K562 (cell line): ENCODE data around the gene FMC1. TPM values are rescaled to one million over a fixed set of nuclear protein-coding genes. Genes with fewer than 3 reads are reported as not detected.

Experiments used
- ATAC-seq: fragments of 200-7000 bp; cut with Tn5 transposase; 3 replicates; pipeline ENCODE4 v1.9.1; 2020; ENCODE audit warnings: moderate library complexity
- BruUV-seq: library from RNA; stranded (reverse); fragments of 400-500 nt; replicated peaks from 2 replicates; lab custom pipeline; 2021; lab: Mats Ljungman, UMichigan
- CTCF ChIA-PET: fragments of 300-600 bp; formaldehyde crosslinking; extraction: SDS; loops from one replicate; lab custom pipeline; 2021; ENCODE audit warnings: low intra/inter-chr PET ratio; lab: Yijun Ruan, JAX
- POLR2A ChIA-PET: fragments of 300-600, 350-650 bp; sonication (Branson Sonifier 250); formaldehyde crosslinking; extraction: SDS; loops from one replicate; lab custom pipeline; 2021; ENCODE audit warnings: antibody characterized with exemption, inconsistent platforms; lab: Yijun Ruan, JAX
- DNase-seq, 4 experiments: peaks; one replicate each; pipeline versions ENCODE4 v3.0.0 to v3.0.0-alpha.2; 2011 to 2018; ENCODE audit warnings: low spot score in 3 of 4, mixed read lengths in 3 of 4; ENCODE audit errors: extremely low read depth in 1 of 4
- FAIRE-seq: peaks from 2 replicates; lab custom pipeline; 2011; peaks lifted over from hg19 to GRCh38; lab: Jason Lieb, UNC
- H2AFZ ChIP-seq: 2 replicates; pipeline ENCODE4 v1.6.0; 2011; ENCODE audit warnings: low read depth, low read length, control low read depth, inconsistent platforms
- H3K27ac ChIP-seq: fragments of 200-600 bp; 3 replicates; pipeline ENCODE4 v1.8.0; 2011; ENCODE audit warnings: low read depth, mild to moderate bottlenecking, control low read depth, inconsistent platforms, low read length, moderate library complexity, mixed read lengths; ENCODE audit errors: extremely low read depth
- H3K27me3 ChIP-seq, 2 experiments: fragments of 300-600 bp in 1 of 2; 2 replicates in 1 of 2; 3 replicates in 1 of 2; pipeline versions ENCODE4 v1.6.0 to v1.8.0; 2011; ENCODE audit warnings: inconsistent platforms in 2 of 2, low read length in 2 of 2, mild to moderate bottlenecking in 1 of 2, mixed read lengths in 1 of 2, moderate library complexity in 1 of 2; ENCODE audit not compliant: control insufficient read depth in 2 of 2, insufficient read depth in 2 of 2
- H3K36me3 ChIP-seq: fragments of 300-600 bp; 3 replicates; pipeline ENCODE4 v1.8.0; 2011; ENCODE audit warnings: mild to moderate bottlenecking, low read length, inconsistent platforms; ENCODE audit not compliant: control insufficient read depth, insufficient read depth
- H3K4me1 ChIP-seq, 2 experiments: fragments of 200-600 bp in 1 of 2; replicated peaks in 1 of 2; 2 replicates in 1 of 2; 3 replicates in 1 of 2; pipeline versions ENCODE4 v1.5.1 to v1.8.0; 2011; ENCODE audit warnings: inconsistent platforms in 2 of 2, low read length in 2 of 2, mild to moderate bottlenecking in 1 of 2, mixed read lengths in 1 of 2, moderate library complexity in 1 of 2; ENCODE audit not compliant: control insufficient read depth in 2 of 2, insufficient read depth in 2 of 2
- H3K4me2 ChIP-seq: 2 replicates; pipeline ENCODE4 v1.6.1; 2011; ENCODE audit warnings: low read length, control low read depth, inconsistent platforms, mixed read lengths; ENCODE audit not compliant: insufficient read depth
- H3K4me3 ChIP-seq: fragments of 200-600 bp; sonication (generic), shearing (Covaris generic); 2 replicates; pipeline ENCODE4 v1.5.1; 2016; ENCODE audit warnings: control low read depth, inconsistent platforms
- H3K79me2 ChIP-seq: fragments of 200-600 bp; 3 replicates; pipeline ENCODE4 v1.8.0; 2011; ENCODE audit warnings: low read length, inconsistent platforms; ENCODE audit not compliant: control insufficient read depth, insufficient read depth
- H3K9ac ChIP-seq, 2 experiments: 2 replicates each; pipeline versions ENCODE4 v1.6.0 to v1.6.1; 2011; ENCODE audit warnings: low read depth in 2 of 2, low read length in 2 of 2, control low read depth in 1 of 2, inconsistent platforms in 1 of 2, mild to moderate bottlenecking in 1 of 2, mixed read lengths in 1 of 2; ENCODE audit not compliant: insufficient read depth in 1 of 2
- H3K9me1 ChIP-seq: one replicate; pipeline ENCODE4 v1.6.0; 2011; ENCODE audit warnings: inconsistent platforms, mild to moderate bottlenecking, low read length, moderate library complexity; ENCODE audit not compliant: control insufficient read depth, insufficient read depth
- H3K9me3 ChIP-seq: replicated peaks from 2 replicates; pipeline ENCODE4 v1.5.1; 2011; ENCODE audit warnings: low read depth, low read length, inconsistent platforms; ENCODE audit not compliant: control insufficient read depth, insufficient read depth
- H4K20me1 ChIP-seq: replicated peaks from 2 replicates; pipeline ENCODE4 v1.6.1; 2011; ENCODE audit warnings: low read length, inconsistent platforms, mixed read lengths; ENCODE audit not compliant: control insufficient read depth, insufficient read depth
- CEBPG ChIP-seq, 3 experiments: fragments of 200-800 bp in 1 of 3; sonication (Bioruptor generic) in 1 of 3; sonication (generic) in 1 of 3; formaldehyde crosslinking in 1 of 3; IDR thresholded peaks in 2 of 3; conservative IDR thresholded peaks in 1 of 3; 2 replicates each; pipeline versions ENCODE4 v1.6.1 to v1.8.0; 2016 to 2022; ENCODE audit warnings: missing compliant biosample characterization in 2 of 3, missing genetic modification characterization in 2 of 3, mild to moderate bottlenecking in 1 of 3, missing genetic modification reagents in 1 of 3
- CXXC5 ChIP-seq: fragments of 250-450 bp; sonication (Bioruptor Pico); IDR thresholded peaks from 2 replicates; pipeline ENCODE4 v1.8.0; 2022; ENCODE audit warnings: inconsistent platforms, mild to moderate bottlenecking, moderate library complexity
- HES1 ChIP-seq: fragments of 450-650 bp; IDR thresholded peaks from 2 replicates; pipeline ENCODE4 v1.6.1; 2016; ENCODE audit warnings: low read depth, mild to moderate bottlenecking, moderate library complexity
- HNRNPK ChIP-seq: fragments of 200-400 bp; formaldehyde crosslinking; IDR thresholded peaks from one replicate; pipeline ENCODE4 v1.6.1; 2018; ENCODE audit warnings: mild to moderate bottlenecking, low read depth, low read length; ENCODE audit not compliant: poor library complexity, severe bottlenecking
- ZNF766 ChIP-seq: fragments of 200-800 bp; sonication (Bioruptor generic); conservative IDR thresholded peaks from 2 replicates; pipeline ENCODE4 v1.6.1; 2016; ENCODE audit warnings: missing genetic modification characterization, missing compliant biosample characterization
- WGBS: fragments of 100-300 bp; shearing (Covaris generic); methylation state at CpG from one replicate; pipeline ENCODE4 v1.1.6; 2016; ENCODE audit warnings: low coverage, mixed read lengths; ENCODE audit not compliant: insufficient coverage; ENCODE audit errors: missing lambda C conversion rate; 5-methylcytosine and 5-hydroxymethylcytosine counted together
- in situ Hi-C: fragments of 300-500 bp; cut with MboI; formaldehyde crosslinking; loops from 4 replicates; pipeline ENCODE4 v1.15.0; 2018; ENCODE audit warnings: inconsistent platforms, mixed read lengths
- intact Hi-C: fragments of 100-400 bp; cut with micrococcal nuclease; formaldehyde crosslinking; loops from 2 replicates; pipeline ENCODE4 v1.14.2; 2022
- polyA plus RNA-seq, 8 experiments: library from polyadenylated mRNA; depleted of rRNA in 4 of 8; stranded (reverse) in 5 of 8; unstranded in 3 of 8; fragments of >200 nt; fragmentation: Nextera tagmentation in 2 of 8; fragmentation: Illumina TruSeq in 1 of 8; extraction: Ambion mirVana in 2 of 8; extraction: Trizol in 1 of 8; gene quantifications; 2 replicates each; pipeline versions ENCODE4 v1.2.1 to v1.2.3, GENCODE V29; 2011 to 2014; ENCODE audit warnings: inconsistent platforms in 1 of 8, missing spikeins in 1 of 8
- total RNA-seq, 7 experiments: library from RNA; depleted of rRNA in 6 of 7; stranded (reverse); fragments of >200 nt in 6 of 7; fragmentation: Illumina TruSeq in 2 of 7; extraction: Trizol in 2 of 7; gene quantifications; 2 replicates each; pipeline versions ENCODE4 v1.2.1 to v1.2.3, GENCODE V29; 2011 to 2021; ENCODE audit warnings: low replicate concordance in 1 of 7

The FMC1 gene
- total and polyA plus RNA-seq, 9 of the 15 experiments (the other 6 are each of a cell fraction or from before 2014, with no cell fraction given) = 14.0 to 116 (median 29.0) TPM

GRCh38 chr7:139387594-139387993 lies 46.5 kb downstream of the FMC1 start (continued):
- no peak for TF ChIP-seq HES1
- no peak for TF ChIP-seq HNRNPK

GRCh38 chr7:139389091-139389490 lies 48.0 kb downstream of the FMC1 start:
- 85% methylated on average over 3 of the region's 3 CpGs for WGBS
- no TSS peak for BruUV-seq
- no peaks in the 10 kb centered on the region for H4K20me1 ChIP-seq
- no peak overlapping the region for H3K4me2 ChIP-seq
- intact Hi-C loops (no loop called here), in situ Hi-C loops (no loop called here)
- H3K27ac ChIP-seq = no peak overlapping the region
- ChIA-PET CTCF (no interaction called here), POLR2A (interaction anchor here (0.9 to 1.2 kb wide), 2 partner anchors 11 to 30 kb away, joined by 3 to 5 read pairs; partner anchors contain the start of gene LUC7L2)
- ATAC-seq (no peak), DNase-seq (no peak), FAIRE-seq (no peak)
- peaks cover 81% of the 10 kb centered on the region for H3K36me3 ChIP-seq
- H3K27me3 ChIP-seq = no peaks in the 10 kb centered on the region
- H3K79me2 ChIP-seq = peaks cover 83% of the 10 kb centered on the region
- no peak overlapping the region for H2AFZ ChIP-seq
- no peak overlapping the region for H3K9ac ChIP-seq
- no peaks in the 10 kb centered on the region for H3K9me1 ChIP-seq
- no peak for TF ChIP-seq ZNF766 (CRISPR knock-in tag)
- TF ChIP-seq CEBPG (CRISPR knock-in tag; IDR thresholded peaks at IDR 0.05) = peak; percentile 15; the same call in 1 of the 2 replicates
- TF ChIP-seq CEBPG (tag; conservative IDR thresholded peaks at IDR 0.05 in 1 of 2, IDR thresholded peaks at IDR 0.05 in 1 of 2) = peak in 1 of 2 experiments; percentile 70; a peak in 2 of 4 replicates
- TF ChIP-seq CXXC5 (CRISPR knock-in tag) = 0 out of 2 replicates have a peak, but pooled peaks have one; percentile 14
- no peaks in the 10 kb centered on the region for H3K9me3 ChIP-seq
- no peak overlapping the region for H3K4me3 ChIP-seq
- peaks cover 0 to 4% of the 10 kb centered on the region in 2 experiments; a peak in 2 of 5 replicates for H3K4me1 ChIP-seq
